MG63 (cell line): Measurements from ENCODE around the gene NKX2-1. TPM values are rescaled to one million over a fixed set of nuclear protein-coding genes. Genes with fewer than 3 reads are reported as not detected.

Experiments
- DNase-seq: peaks from one replicate; pipeline ENCODE4 v3.0.0-alpha.2; 2020
- H3K27me3 ChIP-seq: fragments of 250-450 bp; sonication (Bioruptor Pico); 2 replicates; pipeline ENCODE4 v1.5.1; 2020; ENCODE audit warnings: mild to moderate bottlenecking, moderate library complexity
- H3K36me3 ChIP-seq: fragments of 250-450 bp; sonication (Bioruptor Pico); 2 replicates; pipeline ENCODE4 v1.5.1; 2020; ENCODE audit warnings: mild to moderate bottlenecking, moderate library complexity
- H3K4me3 ChIP-seq: fragments of 250-450 bp; sonication (Bioruptor Pico); 2 replicates; pipeline ENCODE4 v1.5.1; 2020; ENCODE audit warnings: mild to moderate bottlenecking, moderate library complexity
- H3K9me3 ChIP-seq: fragments of 250-450 bp; sonication (Bioruptor Pico); 2 replicates; pipeline ENCODE4 v1.5.1; 2020; ENCODE audit warnings: mild to moderate bottlenecking, moderate library complexity
- total RNA-seq: library from RNA; depleted of rRNA; stranded (reverse); fragments of >200 nt; shearing (Covaris generic); gene quantifications from 2 replicates; pipeline ENCODE4 v1.2.3, GENCODE V29; 2014; ENCODE audit warnings: low replicate concordance

Gene NKX2-1
- total RNA-seq, 1 experiment from 2014 or later = not detected

- H3K4me3 ChIP-seq = no peak overlapping the region
- H3K9me3 ChIP-seq = no peaks in the 10 kb centered on the region
- no peak for DNase-seq
- H3K36me3 ChIP-seq = no peaks in the 10 kb centered on the region
- H3K27me3 ChIP-seq = peaks cover 14% of the 10 kb centered on the region
Measured at GRCh38 chr14:36510078-36510799, 9.8 kb downstream of the NKX2-1 start.

- Histone ChIP-seq H3K27me3 (peaks cover 22% of the 10 kb centered on the region), H3K4me3 (no peak overlapping the region), H3K9me3 (no peaks in the 10 kb centered on the region), H3K36me3 (no peaks in the 10 kb centered on the region)
- no peak for DNase-seq
Measured at GRCh38 chr14:36509069-36509917, 10.7 kb downstream of the NKX2-1 start.

- DNase-seq = no peak
Measured at GRCh38 chr14:36508418-36509068, 11.5 kb downstream of the NKX2-1 start.

GRCh38 chr14:36507847-36508417 is 12.1 kb downstream of the NKX2-1 start:
- peaks cover 35% of the 10 kb centered on the region for H3K27me3 ChIP-seq
- H3K9me3 ChIP-seq = no peaks in the 10 kb centered on the region
- no peak for DNase-seq
- H3K4me3 ChIP-seq = no peak overlapping the region
- H3K36me3 ChIP-seq = no peaks in the 10 kb centered on the region

More at GRCh38 chr14:36508418-36509068, 11.5 kb downstream of the NKX2-1 start:
- no peaks in the 10 kb centered on the region for H3K9me3 ChIP-seq
- H3K27me3 ChIP-seq = peaks cover 30% of the 10 kb centered on the region
- no peak overlapping the region for H3K4me3 ChIP-seq
- H3K36me3 ChIP-seq = no peaks in the 10 kb centered on the region

GRCh38 chr14:36506732-36507614 is 13.1 kb downstream of the NKX2-1 start:
- H3K4me3 ChIP-seq = no peak overlapping the region
- H3K9me3 ChIP-seq = no peaks in the 10 kb centered on the region
- H3K36me3 ChIP-seq = no peaks in the 10 kb centered on the region
- no peak for DNase-seq
- H3K27me3 ChIP-seq = peaks cover 35% of the 10 kb centered on the region

GRCh38 chr14:36505892-36506731 is 13.9 kb downstream of the NKX2-1 start:
- DNase-seq = no peak
- Histone ChIP-seq H3K4me3 (no peak overlapping the region), H3K36me3 (no peaks in the 10 kb centered on the region), H3K27me3 (peaks cover 37% of the 10 kb centered on the region), H3K9me3 (no peaks in the 10 kb centered on the region)

GRCh38 chr14:36505181-36505815 is 14.7 kb downstream of the NKX2-1 start:
- DNase-seq = no peak
- Histone ChIP-seq H3K27me3 (peaks cover 43% of the 10 kb centered on the region), H3K9me3 (no peaks in the 10 kb centered on the region), H3K4me3 (no peak overlapping the region), H3K36me3 (no peaks in the 10 kb centered on the region)

- peaks cover 41% of the 10 kb centered on the region for H3K27me3 ChIP-seq
- no peak overlapping the region for H3K4me3 ChIP-seq
- no peaks in the 10 kb centered on the region for H3K36me3 ChIP-seq
- H3K9me3 ChIP-seq = no peaks in the 10 kb centered on the region
- DNase-seq = no peak
Measured at GRCh38 chr14:36504771-36505175, 15.3 kb downstream of the NKX2-1 start.

- Histone ChIP-seq H3K36me3 (no peaks in the 10 kb centered on the region), H3K4me3 (no peak overlapping the region), H3K27me3 (peaks cover 39% of the 10 kb centered on the region), H3K9me3 (no peaks in the 10 kb centered on the region)
- DNase-seq = no peak
Measured at GRCh38 chr14:36503771-36504741, 16.0 kb downstream of the NKX2-1 start.

- Histone ChIP-seq H3K27me3 (peaks cover 41% of the 10 kb centered on the region), H3K4me3 (no peak overlapping the region), H3K9me3 (no peaks in the 10 kb centered on the region), H3K36me3 (no peaks in the 10 kb centered on the region)
- no peak for DNase-seq
Measured at GRCh38 chr14:36502558-36503508, 17.2 kb downstream of the NKX2-1 start.

- DNase-seq = no peak
- no peak overlapping the region for H3K4me3 ChIP-seq
- H3K9me3 ChIP-seq = no peaks in the 10 kb centered on the region
- H3K36me3 ChIP-seq = no peaks in the 10 kb centered on the region
- peaks cover 50% of the 10 kb centered on the region for H3K27me3 ChIP-seq
Measured at GRCh38 chr14:36498938-36499337, 21.1 kb downstream of the NKX2-1 start.

- no peak overlapping the region for H3K4me3 ChIP-seq
- H3K9me3 ChIP-seq = no peaks in the 10 kb centered on the region
- H3K36me3 ChIP-seq = no peaks in the 10 kb centered on the region
- H3K27me3 ChIP-seq = peaks cover 62% of the 10 kb centered on the region
- DNase-seq = no peak
Measured at GRCh38 chr14:36496346-36496745, 23.7 kb downstream of the NKX2-1 start.

GRCh38 chr14:36495666-36496065 is 24.4 kb downstream of the NKX2-1 start:
- Histone ChIP-seq H3K9me3 (no peaks in the 10 kb centered on the region), H3K4me3 (no peak overlapping the region), H3K27me3 (peaks cover 64% of the 10 kb centered on the region), H3K36me3 (no peaks in the 10 kb centered on the region)
- DNase-seq = no peak
